Kidney (tissue), 14 donors: ENCODE results near the gene TLX3. TPM values are rescaled to one million over a fixed set of nuclear protein-coding genes. Genes with fewer than 3 reads are reported as not detected.

Experiments used
- DNase-seq, 5 donors: peaks; one replicate each; pipeline ENCODE4 v3.0.0-alpha.2; 2013 to 2020
- FAIRE-seq: peaks from 2 replicates; lab custom pipeline; 2012; peaks lifted over from hg19 to GRCh38; lab: Jason Lieb, UNC
- H3K27ac ChIP-seq, 2 donors: one replicate each; pipeline ENCODE4 v1.7.0; 2013; ENCODE audit warnings: low read depth in 2 of 2, low read length in 2 of 2, inconsistent platforms in 1 of 2
- H3K27me3 ChIP-seq: one replicate; pipeline ENCODE4 v1.7.1; 2013; ENCODE audit warnings: low read length, inconsistent platforms; ENCODE audit not compliant: control insufficient read depth, insufficient read depth
- H3K36me3 ChIP-seq, 3 donors: one replicate each; pipeline versions ENCODE4 v1.7.0 to v1.7.1; 2013; ENCODE audit warnings: low read length in 3 of 3, control low read depth in 1 of 3, inconsistent platforms in 1 of 3; ENCODE audit not compliant: insufficient read depth in 3 of 3, control insufficient read depth in 2 of 3
- H3K4me1 ChIP-seq, 3 donors: one replicate each; pipeline versions ENCODE4 v1.7.0 to v1.7.1; 2013; ENCODE audit warnings: low read length in 3 of 3, inconsistent platforms in 1 of 3, low read depth in 1 of 3; ENCODE audit not compliant: control insufficient read depth in 2 of 3, insufficient read depth in 2 of 3
- H3K4me3 ChIP-seq, 3 donors: one replicate each; pipeline versions ENCODE4 v1.7.0 to v1.8.1; 2013; ENCODE audit warnings: low read length in 3 of 3, control low read depth in 1 of 3, inconsistent platforms in 1 of 3
- H3K9ac ChIP-seq, 3 donors: one replicate each; pipeline versions ENCODE4 v1.7.0 to v1.7.1; 2013; ENCODE audit warnings: low read length in 3 of 3, control low read depth in 1 of 3, inconsistent platforms in 1 of 3
- H3K9me3 ChIP-seq, 3 donors: one replicate each; pipeline versions ENCODE4 v1.7.0 to v1.7.1; 2013; ENCODE audit warnings: low read length in 3 of 3, control low read depth in 1 of 3, inconsistent platforms in 1 of 3; ENCODE audit not compliant: control insufficient read depth in 2 of 3, insufficient read depth in 1 of 3
- intact Hi-C: fragments of 100-400 bp; cut with DNase I; formaldehyde crosslinking; loops from one replicate; pipeline ENCODE4 v1.11.1; 2022
- polyA plus RNA-seq: library from polyadenylated mRNA; stranded (reverse); fragments of 350-450 nt; fragmentation: Illumina TruSeq; extraction: RNeasy Lipid Tissue Mini Kit (QIAGEN cat#74804); gene quantifications from one replicate; pipeline ENCODE4 v1.2.3, GENCODE V29; 2014; ENCODE audit warnings: low read depth, low replicate concordance; ENCODE audit not compliant: insufficient read depth
- total RNA-seq: library from RNA; stranded (reverse); fragmentation: NEBNext Ultra II Directional; extraction: Animal tissue kit (Norgen Biotek cat#: 25700); gene quantifications from one replicate; pipeline ENCODE4 v1.2.1, GENCODE V29; 2021
- TF ChIP-seq, protein P1 (sequence below): IDR thresholded peaks from 3 replicates; pipeline ENCODE4 v1.5.1; 2012; ENCODE audit warnings: mild to moderate bottlenecking, moderate library complexity, borderline replicate concordance; ENCODE audit not compliant: insufficient read depth; ENCODE audit errors: extremely low read depth
- donor health status: control.
- donor health status: control.
- donor health status: control.
- donor health status: control.
- donor health status: control.
- donor health status: DM: yes; HTN: yes; CAD: no.
- donor health status: Normal renal cell carcinoma (clear cell type).

TLX3 gene
- total and polyA plus RNA-seq, 2 donors from 2014 or later, result not detected

DNA sequence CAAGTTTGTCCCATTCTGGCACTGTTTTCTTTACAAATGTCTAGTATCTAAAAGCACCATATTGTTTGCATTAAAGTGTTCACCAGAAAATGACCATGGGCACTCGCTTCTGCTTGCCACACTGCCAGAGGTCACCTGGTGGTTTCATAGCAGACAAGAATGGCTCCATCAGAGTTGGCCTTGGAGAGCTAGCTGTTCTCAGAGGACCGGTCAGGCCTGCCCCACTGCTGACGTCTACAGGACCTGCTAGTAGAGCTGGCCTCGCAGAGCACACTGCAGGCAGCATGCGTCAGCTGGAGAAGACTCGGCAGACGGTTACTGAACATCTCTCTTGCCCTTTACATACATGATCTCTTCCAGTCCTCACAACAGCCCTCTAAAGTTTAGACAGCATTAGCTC lies 8.7 kb upstream of the TLX3 start:
- peaks cover 8% of the 10 kb centered on the region for H3K27me3 ChIP-seq
- no peaks in the 10 kb centered on the region for H3K36me3 ChIP-seq
- TF ChIP-seq, protein P1, sequence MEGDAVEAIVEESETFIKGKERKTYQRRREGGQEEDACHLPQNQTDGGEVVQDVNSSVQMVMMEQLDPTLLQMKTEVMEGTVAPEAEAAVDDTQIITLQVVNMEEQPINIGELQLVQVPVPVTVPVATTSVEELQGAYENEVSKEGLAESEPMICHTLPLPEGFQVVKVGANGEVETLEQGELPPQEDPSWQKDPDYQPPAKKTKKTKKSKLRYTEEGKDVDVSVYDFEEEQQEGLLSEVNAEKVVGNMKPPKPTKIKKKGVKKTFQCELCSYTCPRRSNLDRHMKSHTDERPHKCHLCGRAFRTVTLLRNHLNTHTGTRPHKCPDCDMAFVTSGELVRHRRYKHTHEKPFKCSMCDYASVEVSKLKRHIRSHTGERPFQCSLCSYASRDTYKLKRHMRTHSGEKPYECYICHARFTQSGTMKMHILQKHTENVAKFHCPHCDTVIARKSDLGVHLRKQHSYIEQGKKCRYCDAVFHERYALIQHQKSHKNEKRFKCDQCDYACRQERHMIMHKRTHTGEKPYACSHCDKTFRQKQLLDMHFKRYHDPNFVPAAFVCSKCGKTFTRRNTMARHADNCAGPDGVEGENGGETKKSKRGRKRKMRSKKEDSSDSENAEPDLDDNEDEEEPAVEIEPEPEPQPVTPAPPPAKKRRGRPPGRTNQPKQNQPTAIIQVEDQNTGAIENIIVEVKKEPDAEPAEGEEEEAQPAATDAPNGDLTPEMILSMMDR, result no peak
- intact Hi-C loops, result no loop called here
- no peak for DNase-seq
- H3K27ac ChIP-seq, result no peak overlapping the region
- H3K4me3 ChIP-seq, result no peak overlapping the region
- H3K9ac ChIP-seq, result no peak overlapping the region
- FAIRE-seq, result no peak
- no peaks in the 10 kb centered on the region for H3K4me1 ChIP-seq
- H3K9me3 ChIP-seq, result no peaks in the 10 kb centered on the region

DNA sequence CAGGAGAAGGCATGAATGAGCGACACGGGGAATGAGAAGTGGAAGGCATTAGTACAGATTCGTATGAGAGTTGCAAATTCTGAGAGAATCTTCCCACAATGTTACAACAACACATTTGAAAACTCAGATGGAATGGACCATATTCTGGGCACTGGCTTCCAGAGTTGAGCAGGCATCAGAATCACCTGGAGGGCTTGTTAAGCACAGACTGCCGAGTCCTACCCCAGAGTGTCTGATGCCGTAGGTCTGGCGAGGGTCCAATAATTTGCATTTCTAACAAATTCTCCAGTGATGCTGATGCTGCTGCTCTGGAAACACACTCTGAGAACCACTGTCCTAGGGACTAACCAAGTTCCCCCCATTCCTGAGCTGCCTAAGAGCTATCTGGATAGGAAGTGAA lies 2.9 kb upstream of the TLX3 start:
- Histone ChIP-seq H3K9ac (no peak overlapping the region), H3K27ac (no peak overlapping the region), H3K27me3 (peaks cover 45% of the 10 kb centered on the region), H3K9me3 (no peaks in the 10 kb centered on the region), H3K36me3 (no peaks in the 10 kb centered on the region), H3K4me1 (no peaks in the 10 kb centered on the region), H3K4me3 (no peak overlapping the region)
- TF ChIP-seq, protein P1, result no peak
- intact Hi-C loops, result no loop called here
- DNase-seq (peak in 1 of 5 donors; percentile 5), FAIRE-seq (no peak)

GRCh38 chr5:171306781-171307591 lies 2.1 kb upstream of the TLX3 start:
- Histone ChIP-seq H3K9me3 (no peaks in the 10 kb centered on the region), H3K4me3 (no peak overlapping the region), H3K27me3 (peaks cover 45% of the 10 kb centered on the region), H3K27ac (no peak overlapping the region), H3K36me3 (no peaks in the 10 kb centered on the region), H3K9ac (no peak overlapping the region), H3K4me1 (no peaks in the 10 kb centered on the region)
- DNase-seq (peak in 3 of 5 donors; percentile 10 to 40 (median 39)), FAIRE-seq (no peak)
- TF ChIP-seq, protein P1, result no peak
- intact Hi-C loops, result no loop called here
